GM21515 (cell line): ENCODE results near the gene MAOB.

Experiments used
- ATAC-seq: cut with Tn5 transposase; IDR thresholded peaks from one replicate; pipeline ENCODE4 v1.9.1; 2021; ENCODE audit not compliant: unreplicated experiment

The MAOB gene

DNA sequence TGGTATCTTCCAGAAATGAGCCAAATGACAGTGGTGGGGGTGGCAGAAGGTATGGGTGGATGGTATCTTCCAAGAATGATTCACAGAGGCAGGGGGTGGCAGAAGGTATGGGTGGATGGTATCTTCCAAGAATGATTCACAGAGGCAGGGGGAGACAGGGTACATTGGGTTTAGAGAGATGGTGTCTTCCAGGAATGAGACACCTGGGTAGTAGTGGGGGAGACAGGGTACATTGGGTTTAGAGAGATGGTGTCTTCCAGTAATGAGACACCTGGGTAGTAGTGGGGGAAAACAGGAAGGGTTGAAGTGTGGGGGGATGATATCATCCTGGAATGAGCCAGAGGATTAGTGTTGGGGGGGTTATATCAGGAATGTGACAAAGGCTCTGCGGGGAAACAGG lies 164.2 kb downstream of the MAOB start:
- no peak for ATAC-seq

DNA sequence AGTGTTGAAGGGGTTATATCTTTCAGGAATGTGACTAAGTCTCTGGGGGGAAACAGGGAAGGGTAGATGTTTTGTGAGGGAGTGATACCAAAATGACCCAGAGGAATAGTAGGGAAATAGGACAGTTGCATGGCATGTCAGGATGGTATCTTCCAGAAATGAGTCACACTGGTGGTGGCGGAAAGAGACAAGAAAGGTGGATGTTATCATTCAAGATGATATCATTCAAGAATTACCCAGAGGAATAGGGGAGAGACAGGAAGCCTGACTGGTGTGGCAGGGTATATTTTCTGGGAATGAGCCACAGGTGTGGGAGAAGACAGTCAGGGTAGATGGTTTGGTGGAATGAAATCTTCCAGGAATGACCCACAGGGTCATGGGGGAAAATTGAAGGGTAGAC lies 165.1 kb downstream of the MAOB start:
- ATAC-seq: no peak

DNA sequence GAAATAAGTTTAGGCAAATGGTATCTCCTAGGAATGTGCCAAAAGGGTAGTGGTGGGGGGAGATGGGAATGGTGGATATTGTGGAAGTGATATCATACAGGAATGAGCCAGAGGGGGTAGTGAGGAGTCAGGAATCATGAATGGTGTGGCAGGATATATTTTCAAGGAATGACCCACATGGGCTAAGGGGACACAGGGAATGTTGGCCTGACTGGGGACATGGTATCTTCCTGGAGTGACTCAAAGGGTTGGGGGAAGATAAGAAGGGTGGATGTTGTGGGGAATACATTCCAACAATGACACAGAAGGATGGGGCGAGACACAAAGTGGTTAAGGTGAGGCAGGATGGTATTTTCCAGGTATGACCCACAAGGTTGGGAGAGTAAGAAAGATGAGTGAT lies 165.6 kb downstream of the MAOB start:
- no peak for ATAC-seq
